ENCODE results near the gene GPT2. TPM values are rescaled to one million over a fixed set of nuclear protein-coding genes. Genes with fewer than 3 reads are reported as not detected.

GPT2 gene
- total RNA-seq, 1 experiment from 2014 or later, result 19.4 TPM

DNA sequence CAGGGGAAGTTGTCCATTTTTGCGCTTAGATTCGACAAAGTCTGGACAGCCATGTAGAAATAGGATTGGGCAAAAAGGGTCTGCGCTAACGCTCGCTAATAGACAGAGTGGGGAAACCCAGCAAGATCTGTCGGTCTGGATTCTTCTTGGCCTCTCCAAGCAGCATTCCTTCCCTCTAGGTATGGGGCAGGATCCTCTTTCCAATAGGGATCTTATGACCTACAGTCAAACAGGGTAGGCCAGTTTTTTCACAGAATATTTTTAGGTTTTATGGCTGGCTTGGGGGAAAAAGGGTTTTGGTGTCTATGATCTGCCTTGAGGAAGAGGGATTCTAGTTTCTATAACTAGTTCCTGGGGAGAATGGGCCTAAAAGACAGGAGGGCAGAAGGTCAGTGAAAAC is 26.0 kb upstream of the GPT2 start:
- Histone ChIP-seq H4K20me1 (ENCODE audit: low read length) (no peaks in the 10 kb centered on the region), H3K4me3 (ENCODE audit: low read length) (no peak overlapping the region), H3K79me2 (ENCODE audit: low read length) (no peaks in the 10 kb centered on the region), H3F3A (ENCODE audit: low read length, unreplicated experiment) (no peaks in the 10 kb centered on the region), H3K4me1 (ENCODE audit: insufficient read depth, low read length) (peaks cover 5% of the 10 kb centered on the region; the same call in 1 of the 2 replicates), H3K9me2 (replicated peaks; ENCODE audit: low read length) (no peaks in the 10 kb centered on the region), H3K9ac (ENCODE audit: low read length) (no peak overlapping the region), H3K27me3 (ENCODE audit: low read length) (no peaks in the 10 kb centered on the region), H3K27ac (ENCODE audit: low read length) (no peak overlapping the region), H3K4me2 (ENCODE audit: low read length) (no peak overlapping the region), H3K9me3 (ENCODE audit: low read length) (no peaks in the 10 kb centered on the region), H3K36me3 (ENCODE audit: low read depth, low read length) (no peaks in the 10 kb centered on the region), H2AFZ (ENCODE audit: low read length) (no peak overlapping the region)
- POLR2A ChIA-PET (ENCODE audit: unreplicated experiment), result no interaction called here
- ATAC-seq (no peak), DNase-seq (no peak)
- intact Hi-C loops (cut with micrococcal nuclease), result no loop called here
- TF ChIP-seq EZH2 (IDR thresholded peaks at IDR 0.05; ENCODE audit: low read length, unreplicated experiment) (no peak), EZH2phosphoT487 (IDR thresholded peaks at IDR 0.05; ENCODE audit: borderline replicate concordance, low read length) (no peak)
- TF ChIP-seq, protein P1, sequence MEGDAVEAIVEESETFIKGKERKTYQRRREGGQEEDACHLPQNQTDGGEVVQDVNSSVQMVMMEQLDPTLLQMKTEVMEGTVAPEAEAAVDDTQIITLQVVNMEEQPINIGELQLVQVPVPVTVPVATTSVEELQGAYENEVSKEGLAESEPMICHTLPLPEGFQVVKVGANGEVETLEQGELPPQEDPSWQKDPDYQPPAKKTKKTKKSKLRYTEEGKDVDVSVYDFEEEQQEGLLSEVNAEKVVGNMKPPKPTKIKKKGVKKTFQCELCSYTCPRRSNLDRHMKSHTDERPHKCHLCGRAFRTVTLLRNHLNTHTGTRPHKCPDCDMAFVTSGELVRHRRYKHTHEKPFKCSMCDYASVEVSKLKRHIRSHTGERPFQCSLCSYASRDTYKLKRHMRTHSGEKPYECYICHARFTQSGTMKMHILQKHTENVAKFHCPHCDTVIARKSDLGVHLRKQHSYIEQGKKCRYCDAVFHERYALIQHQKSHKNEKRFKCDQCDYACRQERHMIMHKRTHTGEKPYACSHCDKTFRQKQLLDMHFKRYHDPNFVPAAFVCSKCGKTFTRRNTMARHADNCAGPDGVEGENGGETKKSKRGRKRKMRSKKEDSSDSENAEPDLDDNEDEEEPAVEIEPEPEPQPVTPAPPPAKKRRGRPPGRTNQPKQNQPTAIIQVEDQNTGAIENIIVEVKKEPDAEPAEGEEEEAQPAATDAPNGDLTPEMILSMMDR (conservative IDR thresholded peaks at IDR 0.05; ENCODE audit: low read depth, low read length), result no peak
- no TSS peak for BruUV-seq (replicated peaks)
- CTCF ChIA-PET, result interaction anchor here (0.6 to 1.0 kb wide), 2 partner anchors 50 to 73 kb away, joined by 3 to 7 read pairs; no protein-coding TSS in a partner anchor

GRCh38 chr16:46859719-46860152 is 24.4 kb upstream of the GPT2 start:
- intact Hi-C loops (cut with micrococcal nuclease), result no loop called here
- DNase-seq, result peak; percentile 88
- peak overlapping the region; percentile 7; the same call in 1 of the 2 replicates for H3K4me2 ChIP-seq (ENCODE audit: low read length)
- H3K4me3 ChIP-seq (ENCODE audit: low read length), result no peak overlapping the region
- BruUV-seq (replicated peaks), result no TSS peak
- H3K9ac ChIP-seq (ENCODE audit: low read length), result no peak overlapping the region
- H3K27me3 ChIP-seq (ENCODE audit: low read length), result no peaks in the 10 kb centered on the region
- no peaks in the 10 kb centered on the region for H3K79me2 ChIP-seq (ENCODE audit: low read length)
- no peak overlapping the region for H2AFZ ChIP-seq (ENCODE audit: low read length)
- no peaks in the 10 kb centered on the region for H3K9me3 ChIP-seq (ENCODE audit: low read length)
- peaks cover 13% of the 10 kb centered on the region for H3K4me1 ChIP-seq (ENCODE audit: insufficient read depth, low read length)
- no peaks in the 10 kb centered on the region for H3F3A ChIP-seq (ENCODE audit: low read length, unreplicated experiment)
- no peaks in the 10 kb centered on the region for H4K20me1 ChIP-seq (ENCODE audit: low read length)
- ChIA-PET POLR2A (ENCODE audit: unreplicated experiment) (no interaction called here), CTCF (interaction anchor here (0.6 to 1.2 kb wide), 2 partner anchors 41 to 292 kb away, joined by 4 to 8 read pairs; no protein-coding TSS in a partner anchor)
- peak overlapping the region; percentile 68 for H3K27ac ChIP-seq (ENCODE audit: low read length)
- ATAC-seq, result peak; percentile 96
- TF ChIP-seq, protein P1 (conservative IDR thresholded peaks at IDR 0.05; ENCODE audit: low read depth, low read length), result no peak
- TF ChIP-seq EZH2 (IDR thresholded peaks at IDR 0.05; ENCODE audit: low read length, unreplicated experiment), result no peak
- no peak for TF ChIP-seq EZH2phosphoT487 (IDR thresholded peaks at IDR 0.05; ENCODE audit: borderline replicate concordance, low read length)
- no peaks in the 10 kb centered on the region for H3K9me2 ChIP-seq (replicated peaks; ENCODE audit: low read length)
- H3K36me3 ChIP-seq (ENCODE audit: low read depth, low read length), result no peaks in the 10 kb centered on the region

DNA sequence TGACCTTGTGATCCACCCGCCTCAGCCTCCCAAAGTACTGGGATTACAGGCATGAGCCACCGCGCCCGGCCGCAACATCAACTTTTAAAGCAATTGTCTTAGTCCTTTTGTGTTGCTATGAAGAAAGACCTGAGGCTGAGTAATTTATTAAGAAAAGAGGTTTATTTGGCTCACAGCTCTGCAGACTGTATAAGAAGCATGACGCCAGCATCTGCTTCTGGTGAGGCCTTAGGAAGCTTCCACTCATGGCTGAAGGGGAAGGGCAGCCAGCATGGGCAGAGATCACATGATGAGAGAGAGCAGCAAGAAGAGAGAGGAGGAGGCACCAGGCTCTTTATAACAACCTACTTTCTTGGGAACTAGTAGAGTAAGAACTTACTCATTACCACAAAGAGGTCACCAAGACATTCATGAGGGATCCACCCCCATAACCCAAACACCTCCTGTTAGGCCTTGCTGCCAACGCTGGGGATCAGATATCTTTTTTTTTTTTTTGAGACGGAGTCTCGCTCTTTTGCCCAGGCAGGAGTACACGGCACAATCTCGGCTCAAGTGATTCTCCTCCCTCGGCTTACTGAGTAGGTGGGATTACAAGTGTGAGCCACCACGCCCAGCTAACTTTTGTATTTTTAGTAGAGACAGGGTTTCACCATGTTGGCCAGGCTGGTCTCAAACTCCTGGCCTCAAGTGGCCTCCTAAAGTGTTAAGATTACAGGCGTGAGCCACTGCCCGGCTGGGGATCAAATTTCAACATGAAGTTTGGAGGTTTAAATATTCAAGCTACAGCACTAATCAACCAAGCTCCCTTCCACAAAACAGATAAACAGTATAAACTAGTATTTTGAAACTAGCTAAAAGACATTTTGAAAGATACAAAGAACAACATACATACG is 21.4 kb upstream of the GPT2 start:
- BruUV-seq (replicated peaks), result no TSS peak
- DNase-seq, result peak; percentile 30
- no peak overlapping the region for H3K9ac ChIP-seq (ENCODE audit: low read length)

More for the DNA sequence above, 21.4 kb upstream of the GPT2 start:
- POLR2A ChIA-PET (ENCODE audit: unreplicated experiment), result no interaction called here
- TF ChIP-seq, protein P1 (conservative IDR thresholded peaks at IDR 0.05; ENCODE audit: low read depth, low read length), result no peak
- TF ChIP-seq EZH2 (IDR thresholded peaks at IDR 0.05; ENCODE audit: low read length, unreplicated experiment), result no peak
- TF ChIP-seq EZH2phosphoT487 (IDR thresholded peaks at IDR 0.05; ENCODE audit: borderline replicate concordance, low read length), result no peak
- Histone ChIP-seq H3K27ac (ENCODE audit: low read length) (peak overlapping the region; percentile 37), H2AFZ (ENCODE audit: low read length) (no peak overlapping the region), H3K4me1 (ENCODE audit: insufficient read depth, low read length) (peaks cover 13% of the 10 kb centered on the region), H3F3A (ENCODE audit: low read length, unreplicated experiment) (no peaks in the 10 kb centered on the region), H3K9me2 (replicated peaks; ENCODE audit: low read length) (no peaks in the 10 kb centered on the region), H3K9me3 (ENCODE audit: low read length) (no peaks in the 10 kb centered on the region), H3K36me3 (ENCODE audit: low read depth, low read length) (no peaks in the 10 kb centered on the region), H3K27me3 (ENCODE audit: low read length) (no peaks in the 10 kb centered on the region), H3K4me3 (ENCODE audit: low read length) (no peak overlapping the region), H3K79me2 (ENCODE audit: low read length) (no peaks in the 10 kb centered on the region), H4K20me1 (ENCODE audit: low read length) (no peaks in the 10 kb centered on the region), H3K4me2 (ENCODE audit: low read length) (no peak overlapping the region)
- intact Hi-C loops (cut with micrococcal nuclease), result no loop called here
- CTCF ChIA-PET, result no interaction called here
- ATAC-seq, result no peak

All from PC-3 (cell line).